Neural cell (in vitro differentiated cells): Measurements from ENCODE around the gene ANXA1. TPM values are rescaled to one million over a fixed set of nuclear protein-coding genes. Genes with fewer than 3 reads are reported as not detected.

Experiments used
- H2AFZ ChIP-seq: fragments of 200-600, 300-800 bp; sonication (generic), shearing (Covaris generic); 2 replicates; pipeline ENCODE4 v1.6.0; 2014; ENCODE audit warnings: low read depth, mild to moderate bottlenecking, antibody characterized with exemption, low read length, moderate library complexity
- H3F3A ChIP-seq: fragments of 200-600 bp; shearing (Covaris generic); 2 replicates; pipeline ENCODE4 v1.6.1; 2016; ENCODE audit warnings: mild to moderate bottlenecking, moderate library complexity, mixed read lengths, antibody characterized with exemption, low read length; ENCODE audit not compliant: insufficient read depth, poor library complexity, severe bottlenecking
- H3K27ac ChIP-seq: fragments of 200-600, 300-800 bp; sonication (generic), shearing (Covaris generic); 2 replicates; pipeline ENCODE4 v1.5.1; 2014; ENCODE audit warnings: mild to moderate bottlenecking, low read length, moderate library complexity
- H3K27me3 ChIP-seq: fragments of 300-800, 200-600 bp; sonication (generic), shearing (Covaris generic); 2 replicates; pipeline ENCODE4 v1.6.0; 2014; ENCODE audit warnings: mild to moderate bottlenecking, low read depth, low read length, moderate library complexity; ENCODE audit not compliant: insufficient read depth
- H3K36me3 ChIP-seq: fragments of 300-800, 200-600 bp; sonication (generic), shearing (Covaris generic); 2 replicates; pipeline ENCODE4 v1.5.1; 2014; ENCODE audit warnings: mild to moderate bottlenecking, antibody characterized with exemption, low read length, moderate library complexity; ENCODE audit not compliant: insufficient read depth
- H3K4me2 ChIP-seq: fragments of 300-800, 200-600 bp; sonication (generic), shearing (Covaris generic); 2 replicates; pipeline ENCODE4 v1.6.0; 2014; ENCODE audit warnings: mild to moderate bottlenecking, low read length
- H3K4me3 ChIP-seq: fragments of 300-800, 200-600 bp; sonication (generic), shearing (Covaris generic); 2 replicates; pipeline ENCODE4 v1.5.1; 2014; ENCODE audit warnings: mild to moderate bottlenecking, low read length, moderate library complexity
- H3K79me2 ChIP-seq: fragments of 200-600 bp; shearing (Covaris generic); replicated peaks from 2 replicates; pipeline ENCODE4 v1.6.0; 2014; ENCODE audit warnings: mild to moderate bottlenecking, low read length, moderate library complexity; ENCODE audit not compliant: insufficient read depth
- H3K9ac ChIP-seq: fragments of 300-800, 200-600 bp; sonication (generic), shearing (Covaris generic); 2 replicates; pipeline ENCODE4 v1.6.1; 2016; ENCODE audit warnings: mild to moderate bottlenecking, low read length, mixed read lengths
- H3K9me2 ChIP-seq: fragments of 200-600 bp; shearing (Covaris generic); 2 replicates; pipeline ENCODE4 v1.6.1; 2016; ENCODE audit warnings: mild to moderate bottlenecking, low read length, mixed read lengths; ENCODE audit not compliant: insufficient read depth
- H3K9me3 ChIP-seq: fragments of 200-600, 300-800 bp; sonication (generic), shearing (Covaris generic); 2 replicates; pipeline ENCODE4 v1.6.1; 2016; ENCODE audit warnings: mild to moderate bottlenecking, mixed run types, low read length, moderate library complexity, mixed read lengths
- H4K20me1 ChIP-seq: fragments of 200-600 bp; shearing (Covaris generic); 2 replicates; pipeline ENCODE4 v1.6.1; 2016; ENCODE audit warnings: mild to moderate bottlenecking, mixed run types; ENCODE audit not compliant: insufficient read depth
- EP300 ChIP-seq: fragments of 450-650 bp; conservative IDR thresholded peaks from 2 replicates; pipeline ENCODE4 v1.6.1; 2014; ENCODE audit warnings: antibody characterized with exemption, mild to moderate bottlenecking, moderate library complexity; ENCODE audit not compliant: poor library complexity, severe bottlenecking
- EZH2 ChIP-seq: fragments of 200-600, 300-800 bp; shearing (Covaris generic), sonication (generic); IDR thresholded peaks from 2 replicates; pipeline ENCODE4 v1.6.1; 2014; ENCODE audit warnings: antibody characterized with exemption, low read length, borderline replicate concordance, mild to moderate bottlenecking; ENCODE audit not compliant: insufficient read depth, poor library complexity, severe bottlenecking
- MXI1 ChIP-seq: fragments of 450-650 bp; conservative IDR thresholded peaks from 2 replicates; pipeline ENCODE4 v1.6.1; 2014; ENCODE audit warnings: antibody characterized with exemption, mild to moderate bottlenecking; ENCODE audit not compliant: poor library complexity, severe bottlenecking
- POLR2AphosphoS5 ChIP-seq: IDR thresholded peaks from 2 replicates; pipeline ENCODE4 v1.6.1; 2012
- RAD21 ChIP-seq: fragments of 450-650 bp; conservative IDR thresholded peaks from 2 replicates; pipeline ENCODE4 v1.6.1; 2014; ENCODE audit warnings: antibody characterized with exemption, mild to moderate bottlenecking, moderate library complexity
- SMC3 ChIP-seq: fragments of 450-650 bp; conservative IDR thresholded peaks from 2 replicates; pipeline ENCODE4 v1.6.1; 2014; ENCODE audit warnings: antibody characterized with exemption, mild to moderate bottlenecking, moderate library complexity; ENCODE audit not compliant: poor library complexity
- TAF1 ChIP-seq: IDR thresholded peaks from 2 replicates; pipeline ENCODE4 v1.6.1; 2012; ENCODE audit warnings: low read depth
- polyA plus RNA-seq: library from polyadenylated mRNA; depleted of rRNA; stranded (reverse); fragments of >200 nt; gene quantifications from 2 replicates; pipeline ENCODE4 v1.2.3, GENCODE V29; 2014
- TF ChIP-seq, protein P1 (sequence below): fragments of 450-650 bp; IDR thresholded peaks from 2 replicates; pipeline ENCODE4 v1.5.1; 2014; ENCODE audit warnings: antibody characterized with exemption, mild to moderate bottlenecking, moderate library complexity; ENCODE audit not compliant: poor library complexity, severe bottlenecking
- TF ChIP-seq, protein P2 (sequence below): IDR thresholded peaks from 2 replicates; pipeline ENCODE4 v1.6.1; 2012; ENCODE audit warnings: borderline replicate concordance

Gene ANXA1
- polyA plus RNA-seq, 1 donor from 2014 or later, result 5.8 TPM

GRCh38 chr9:73148447-73148937, 3.2 kb upstream of the ANXA1 start:
- Histone ChIP-seq H3K9ac (no peak overlapping the region), H3K4me3 (no peak overlapping the region), H3K36me3 (no peaks in the 10 kb centered on the region), H3K79me2 (no peaks in the 10 kb centered on the region), H4K20me1 (no peaks in the 10 kb centered on the region), H3K4me2 (no peak overlapping the region), H3K9me2 (no peaks in the 10 kb centered on the region), H2AFZ (no peak overlapping the region), H3K9me3 (no peaks in the 10 kb centered on the region), H3K27ac (no peak overlapping the region), H3K27me3 (no peaks in the 10 kb centered on the region), H3F3A (no peaks in the 10 kb centered on the region)
- TF ChIP-seq POLR2AphosphoS5 (no peak), EP300 (no peak), EZH2 (no peak), MXI1 (no peak), SMC3 (no peak), TAF1 (no peak), RAD21 (no peak)
- TF ChIP-seq, protein P1, sequence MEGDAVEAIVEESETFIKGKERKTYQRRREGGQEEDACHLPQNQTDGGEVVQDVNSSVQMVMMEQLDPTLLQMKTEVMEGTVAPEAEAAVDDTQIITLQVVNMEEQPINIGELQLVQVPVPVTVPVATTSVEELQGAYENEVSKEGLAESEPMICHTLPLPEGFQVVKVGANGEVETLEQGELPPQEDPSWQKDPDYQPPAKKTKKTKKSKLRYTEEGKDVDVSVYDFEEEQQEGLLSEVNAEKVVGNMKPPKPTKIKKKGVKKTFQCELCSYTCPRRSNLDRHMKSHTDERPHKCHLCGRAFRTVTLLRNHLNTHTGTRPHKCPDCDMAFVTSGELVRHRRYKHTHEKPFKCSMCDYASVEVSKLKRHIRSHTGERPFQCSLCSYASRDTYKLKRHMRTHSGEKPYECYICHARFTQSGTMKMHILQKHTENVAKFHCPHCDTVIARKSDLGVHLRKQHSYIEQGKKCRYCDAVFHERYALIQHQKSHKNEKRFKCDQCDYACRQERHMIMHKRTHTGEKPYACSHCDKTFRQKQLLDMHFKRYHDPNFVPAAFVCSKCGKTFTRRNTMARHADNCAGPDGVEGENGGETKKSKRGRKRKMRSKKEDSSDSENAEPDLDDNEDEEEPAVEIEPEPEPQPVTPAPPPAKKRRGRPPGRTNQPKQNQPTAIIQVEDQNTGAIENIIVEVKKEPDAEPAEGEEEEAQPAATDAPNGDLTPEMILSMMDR, result no peak
- TF ChIP-seq, protein P2, sequence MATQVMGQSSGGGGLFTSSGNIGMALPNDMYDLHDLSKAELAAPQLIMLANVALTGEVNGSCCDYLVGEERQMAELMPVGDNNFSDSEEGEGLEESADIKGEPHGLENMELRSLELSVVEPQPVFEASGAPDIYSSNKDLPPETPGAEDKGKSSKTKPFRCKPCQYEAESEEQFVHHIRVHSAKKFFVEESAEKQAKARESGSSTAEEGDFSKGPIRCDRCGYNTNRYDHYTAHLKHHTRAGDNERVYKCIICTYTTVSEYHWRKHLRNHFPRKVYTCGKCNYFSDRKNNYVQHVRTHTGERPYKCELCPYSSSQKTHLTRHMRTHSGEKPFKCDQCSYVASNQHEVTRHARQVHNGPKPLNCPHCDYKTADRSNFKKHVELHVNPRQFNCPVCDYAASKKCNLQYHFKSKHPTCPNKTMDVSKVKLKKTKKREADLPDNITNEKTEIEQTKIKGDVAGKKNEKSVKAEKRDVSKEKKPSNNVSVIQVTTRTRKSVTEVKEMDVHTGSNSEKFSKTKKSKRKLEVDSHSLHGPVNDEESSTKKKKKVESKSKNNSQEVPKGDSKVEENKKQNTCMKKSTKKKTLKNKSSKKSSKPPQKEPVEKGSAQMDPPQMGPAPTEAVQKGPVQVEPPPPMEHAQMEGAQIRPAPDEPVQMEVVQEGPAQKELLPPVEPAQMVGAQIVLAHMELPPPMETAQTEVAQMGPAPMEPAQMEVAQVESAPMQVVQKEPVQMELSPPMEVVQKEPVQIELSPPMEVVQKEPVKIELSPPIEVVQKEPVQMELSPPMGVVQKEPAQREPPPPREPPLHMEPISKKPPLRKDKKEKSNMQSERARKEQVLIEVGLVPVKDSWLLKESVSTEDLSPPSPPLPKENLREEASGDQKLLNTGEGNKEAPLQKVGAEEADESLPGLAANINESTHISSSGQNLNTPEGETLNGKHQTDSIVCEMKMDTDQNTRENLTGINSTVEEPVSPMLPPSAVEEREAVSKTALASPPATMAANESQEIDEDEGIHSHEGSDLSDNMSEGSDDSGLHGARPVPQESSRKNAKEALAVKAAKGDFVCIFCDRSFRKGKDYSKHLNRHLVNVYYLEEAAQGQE, result no peak

- no peaks in the 10 kb centered on the region for H3K27me3 ChIP-seq
- H3K4me2 ChIP-seq, result no peak overlapping the region
- no peak overlapping the region for H3K4me3 ChIP-seq
- H3K27ac ChIP-seq, result no peak overlapping the region
- H2AFZ ChIP-seq, result no peak overlapping the region
- H3K79me2 ChIP-seq, result no peaks in the 10 kb centered on the region
- no peaks in the 10 kb centered on the region for H3K9me3 ChIP-seq
- H3K36me3 ChIP-seq, result no peaks in the 10 kb centered on the region
- no peaks in the 10 kb centered on the region for H3K9me2 ChIP-seq
- H4K20me1 ChIP-seq, result no peaks in the 10 kb centered on the region
- H3F3A ChIP-seq, result no peaks in the 10 kb centered on the region
- H3K9ac ChIP-seq, result no peak overlapping the region
- TF ChIP-seq, protein P1, result no peak
- TF ChIP-seq RAD21, result no peak
- no peak for TF ChIP-seq EP300
- TF ChIP-seq EZH2, result no peak
- no peak for TF ChIP-seq MXI1
- TF ChIP-seq TAF1, result no peak
- TF ChIP-seq POLR2AphosphoS5, result no peak
- no peak for TF ChIP-seq SMC3
- TF ChIP-seq, protein P2, result no peak
Observed at GRCh38 chr9:73149371-73150067, 2.1 kb upstream of the ANXA1 start.
